H9 (cell line): ENCODE data around the gene SYT17. TPM values are rescaled to one million over a fixed set of nuclear protein-coding genes. Genes with fewer than 3 reads are reported as not detected.

ENCODE experiments used
- DNase-seq: peaks from one replicate; pipeline ENCODE4 v3.0.0-alpha.2; 2017
- H2AFZ ChIP-seq: one replicate; pipeline ENCODE4 v1.6.1; 2013; ENCODE audit warnings: mild to moderate bottlenecking, low read length, control low read depth, moderate library complexity
- H2AK5ac ChIP-seq: 2 replicates; pipeline ENCODE4 v1.6.1; 2013; ENCODE audit warnings: low read length, control low read depth, mixed read lengths; ENCODE audit not compliant: insufficient read length
- H2BK120ac ChIP-seq: one replicate; pipeline ENCODE4 v1.6.1; 2013; ENCODE audit warnings: low read depth, mild to moderate bottlenecking, low read length, control low read depth, inconsistent platforms; ENCODE audit not compliant: poor library complexity, severe bottlenecking
- H2BK12ac ChIP-seq: 2 replicates; pipeline ENCODE4 v1.6.1; 2013; ENCODE audit warnings: low read length, control low read depth, mixed read lengths, low read depth; ENCODE audit not compliant: insufficient read length
- H2BK15ac ChIP-seq: 2 replicates; pipeline ENCODE4 v1.6.1; 2013; ENCODE audit warnings: low read depth, low read length, control low read depth
- H2BK20ac ChIP-seq: one replicate; pipeline ENCODE4 v1.6.1; 2013; ENCODE audit warnings: low read depth, mild to moderate bottlenecking, low read length, control low read depth, inconsistent platforms; ENCODE audit not compliant: poor library complexity, severe bottlenecking
- H2BK5ac ChIP-seq: 2 replicates; pipeline ENCODE4 v1.6.1; 2013; ENCODE audit warnings: low read length, control low read depth, mixed read lengths; ENCODE audit not compliant: insufficient read length
- H3K14ac ChIP-seq: 2 replicates; pipeline ENCODE4 v1.6.1; 2013; ENCODE audit warnings: low read length, control low read depth; ENCODE audit not compliant: insufficient read depth
- H3K18ac ChIP-seq: 2 replicates; pipeline ENCODE4 v1.6.1; 2013; ENCODE audit warnings: low read depth, mild to moderate bottlenecking, mixed read lengths, low read length, control low read depth; ENCODE audit not compliant: insufficient read length
- H3K23ac ChIP-seq: 2 replicates; pipeline ENCODE4 v1.6.1; 2013; ENCODE audit warnings: low read length, control low read depth, mixed read lengths, low read depth; ENCODE audit not compliant: insufficient read length
- H3K23me2 ChIP-seq: 2 replicates; pipeline ENCODE4 v1.6.1; 2013; ENCODE audit warnings: low read depth, mild to moderate bottlenecking, mixed read lengths, low read length, control low read depth; ENCODE audit not compliant: insufficient read length, poor library complexity, severe bottlenecking
- H3K27ac ChIP-seq: 2 replicates; pipeline ENCODE4 v1.5.1; 2013; ENCODE audit warnings: low read length, control low read depth, mixed read lengths, low read depth; ENCODE audit not compliant: insufficient read length
- H3K27me3 ChIP-seq: 2 replicates; pipeline ENCODE4 v1.6.1; 2013; ENCODE audit warnings: low read length, control low read depth, inconsistent platforms; ENCODE audit not compliant: insufficient read depth
- H3K4ac ChIP-seq: 2 replicates; pipeline ENCODE4 v1.6.1; 2013; ENCODE audit warnings: low read depth, mild to moderate bottlenecking, control low read depth, inconsistent platforms, low read length, moderate library complexity
- H3K4me1 ChIP-seq: 2 replicates; pipeline ENCODE4 v1.6.1; 2013; ENCODE audit warnings: low read length, control low read depth, inconsistent platforms; ENCODE audit not compliant: insufficient read depth
- H3K4me2 ChIP-seq: 2 replicates; pipeline ENCODE4 v1.6.1; 2013; ENCODE audit warnings: low read length, control low read depth, mixed read lengths; ENCODE audit not compliant: insufficient read length, insufficient read depth
- H3K56ac ChIP-seq: 2 replicates; pipeline ENCODE4 v1.6.1; 2013; ENCODE audit warnings: low read depth, mild to moderate bottlenecking, mixed read lengths, low read length, control low read depth; ENCODE audit not compliant: insufficient read length
- H3K79me1 ChIP-seq: 2 replicates; pipeline ENCODE4 v1.6.1; 2013; ENCODE audit warnings: low read depth, mild to moderate bottlenecking, moderate library complexity, low read length, control low read depth, inconsistent platforms; ENCODE audit not compliant: insufficient read depth, poor library complexity, severe bottlenecking
- H3K79me2 ChIP-seq: 2 replicates; pipeline ENCODE4 v1.6.1; 2013; ENCODE audit warnings: low read length, control low read depth, inconsistent platforms; ENCODE audit not compliant: insufficient read depth
- H3K9ac ChIP-seq: 2 replicates; pipeline ENCODE4 v1.6.1; 2013; ENCODE audit warnings: low read length, control low read depth, mixed read lengths; ENCODE audit not compliant: insufficient read length; ENCODE audit errors: extremely low read depth
- H3K9me3 ChIP-seq: one replicate; pipeline ENCODE4 v1.6.1; 2013; ENCODE audit warnings: low read depth, low read length, inconsistent platforms; ENCODE audit not compliant: control insufficient read depth
- H3T11ph ChIP-seq: one replicate; pipeline ENCODE4 v1.6.1; 2013; ENCODE audit warnings: mild to moderate bottlenecking, low read length, control low read depth, inconsistent platforms
- H4K20me1 ChIP-seq: one replicate; pipeline ENCODE4 v1.6.1; 2013; ENCODE audit not compliant: control insufficient read depth, insufficient read length, insufficient read depth
- H4K5ac ChIP-seq: 2 replicates; pipeline ENCODE4 v1.6.1; 2013; ENCODE audit warnings: low read depth, mild to moderate bottlenecking, mixed read lengths, low read length, control low read depth; ENCODE audit not compliant: insufficient read length
- H4K8ac ChIP-seq: replicated peaks from 2 replicates; pipeline ENCODE4 v1.6.1; 2013; ENCODE audit warnings: low read length, control low read depth, mixed read lengths, low read depth; ENCODE audit not compliant: insufficient read length
- H4K91ac ChIP-seq: 2 replicates; pipeline ENCODE4 v1.6.1; 2013; ENCODE audit warnings: low read depth, mild to moderate bottlenecking, moderate library complexity, mixed read lengths, low read length, control low read depth; ENCODE audit not compliant: insufficient read length
- H3K27ac Mint-ChIP-seq, 3 experiments: 2 replicates in 2 of 3; 3 replicates in 1 of 3; pipeline ENCODE4 v1.8.0; 2020 to 2021; ENCODE audit warnings: mixed read lengths in 3 of 3, mild to moderate bottlenecking in 1 of 3, moderate library complexity in 1 of 3
- H3K27me3 Mint-ChIP-seq: 2 replicates; pipeline ENCODE4 v1.8.0; 2021; ENCODE audit warnings: low read depth, mild to moderate bottlenecking, moderate library complexity, mixed read lengths
- H3K36me3 Mint-ChIP-seq, 3 experiments: 2 replicates in 2 of 3; 3 replicates in 1 of 3; pipeline ENCODE4 v1.8.0; 2020 to 2021; ENCODE audit warnings: low read depth in 3 of 3, mixed read lengths in 3 of 3; ENCODE audit not compliant: insufficient read depth in 1 of 3
- H3K4me1 Mint-ChIP-seq, 2 experiments: 2 replicates each; pipeline ENCODE4 v1.8.0; 2020; ENCODE audit warnings: mixed read lengths in 2 of 2
- H3K4me3 Mint-ChIP-seq, 2 experiments: 2 replicates in 1 of 2; 3 replicates in 1 of 2; pipeline ENCODE4 v1.8.0; 2020 to 2021; ENCODE audit warnings: mild to moderate bottlenecking in 2 of 2, mixed read lengths in 2 of 2, moderate library complexity in 1 of 2
- H3K9me3 Mint-ChIP-seq, 2 experiments: 2 replicates in 1 of 2; 3 replicates in 1 of 2; pipeline ENCODE4 v1.8.0; 2020; ENCODE audit warnings: mild to moderate bottlenecking in 2 of 2, mixed read lengths in 2 of 2, moderate library complexity in 1 of 2
- CTCF ChIP-seq: fragments of 200-600 bp; sonication (generic); conservative IDR thresholded peaks from 3 replicates; pipeline ENCODE4 v1.8.0; 2021; ENCODE audit warnings: antibody characterized with exemption, mild to moderate bottlenecking
- WGBS: extraction: QIAGEN DNeasy Blood & Tissue Kit; methylation state at CpG from one replicate; pipeline ENCODE4 v1.1.7; 2013; ENCODE audit warnings: missing lambda C conversion rate, low lambda C conversion rate, mixed read lengths; ENCODE audit not compliant: insufficient read length; ENCODE audit errors: extremely low coverage; 5-methylcytosine and 5-hydroxymethylcytosine counted together
- total RNA-seq: library from RNA; stranded (reverse); gene quantifications from 2 replicates; pipeline ENCODE4 v1.2.1, GENCODE V29; 2021

SYT17 gene
- total RNA-seq, 1 experiment from 2014 or later, result 3.0 TPM

GRCh38 chr16:19316846-19317245, 148.8 kb downstream of the SYT17 start:
- Mint-ChIP-seq H3K9me3 (peaks cover 12% of the 10 kb centered on the region in 2 experiments), H3K27me3 (no peaks in the 10 kb centered on the region; the same call in 1 of the 2 replicates), H3K4me1 (peaks cover 30 to 46% of the 10 kb centered on the region in 2 experiments), H3K36me3 (peaks cover 2 to 16% (median 9%) of the 10 kb centered on the region in 3 experiments; a peak in 6 of 7 replicates), H3K4me3 (peak overlapping the region; percentile 21 to 51; a peak in 4 of 5 replicates), H3K27ac (peak overlapping the region in 2 of 3 experiments; percentile 63 to 84; a peak in 5 of 7 replicates)
- Histone ChIP-seq H3K9me3 (peaks cover 7% of the 10 kb centered on the region), H3K14ac (no peak overlapping the region), H4K8ac (no peak overlapping the region), H4K5ac (no peak overlapping the region), H3K27me3 (no peaks in the 10 kb centered on the region), H2BK5ac (no peak overlapping the region), H2AFZ (no peak overlapping the region), H3K4ac (no peak overlapping the region), H2BK20ac (no peak overlapping the region), H3K23me2 (no peaks in the 10 kb centered on the region), H3K79me1 (no peaks in the 10 kb centered on the region), H3K4me2 (peak overlapping the region; percentile 36), H4K20me1 (no peaks in the 10 kb centered on the region), H3K9ac (no peak overlapping the region), H3K56ac (no peak overlapping the region), H3K18ac (no peak overlapping the region), H2BK15ac (no peak overlapping the region), H2BK120ac (peak overlapping the region; percentile 42), H2BK12ac (no peak overlapping the region), H3T11ph (no peak overlapping the region), H3K27ac (no peak overlapping the region), H3K79me2 (no peaks in the 10 kb centered on the region), H2AK5ac (no peak overlapping the region), H3K23ac (no peak overlapping the region), H4K91ac (no peak overlapping the region), H3K4me1 (peaks cover 10% of the 10 kb centered on the region; the same call in 1 of the 2 replicates)
- no peak for TF ChIP-seq CTCF
- DNase-seq, result peak; percentile 51
- no CpG with 5 or more reads among the region's 7 CpGs for WGBS

Other genes starting within 250 kb of the SYT17 start
- gene SMG1, start 241.8 kb upstream of the SYT17 start, total RNA-seq, result 75.7 and 96.4 TPM in 2 replicates
- 4.3 and 4.8 TPM in 2 replicates for gene TMC7, start 184.3 kb upstream of the SYT17 start, total RNA-seq
- gene COQ7, start 100.6 kb upstream of the SYT17 start, total RNA-seq, result 26.7 and 29.6 TPM in 2 replicates
- 8.8 and 9.1 TPM in 2 replicates for gene ITPRIPL2, start 54.3 kb upstream of the SYT17 start, total RNA-seq
- 0.20 TPM in 1 of 2 replicates, not detected in the other for gene CLEC19A, start 117.5 kb downstream of the SYT17 start, total RNA-seq
- gene TMC5, start 249.6 kb downstream of the SYT17 start, total RNA-seq, result 1.2 and 2.3 TPM in 2 replicates